SU-DHL-6 (cell line): ENCODE results near the gene GPR153.

ENCODE experiments used
- EZH2phosphoT487 ChIP-seq: fragments of 200-600 bp; sonication (generic), shearing (Covaris generic); conservative IDR thresholded peaks from 2 replicates; pipeline ENCODE4 v1.6.1; 2018; ENCODE audit warnings: mild to moderate bottlenecking, antibody characterized with exemption, low read length, moderate library complexity, mixed read lengths
- TF ChIP-seq, protein P1 (sequence below): fragments of 200-600 bp; sonication (generic); IDR thresholded peaks from one replicate; pipeline ENCODE4 v1.5.1; 2017; ENCODE audit warnings: antibody characterized with exemption, mild to moderate bottlenecking, low read length, moderate library complexity; ENCODE audit not compliant: insufficient read depth, poor library complexity, severe bottlenecking

DNA sequence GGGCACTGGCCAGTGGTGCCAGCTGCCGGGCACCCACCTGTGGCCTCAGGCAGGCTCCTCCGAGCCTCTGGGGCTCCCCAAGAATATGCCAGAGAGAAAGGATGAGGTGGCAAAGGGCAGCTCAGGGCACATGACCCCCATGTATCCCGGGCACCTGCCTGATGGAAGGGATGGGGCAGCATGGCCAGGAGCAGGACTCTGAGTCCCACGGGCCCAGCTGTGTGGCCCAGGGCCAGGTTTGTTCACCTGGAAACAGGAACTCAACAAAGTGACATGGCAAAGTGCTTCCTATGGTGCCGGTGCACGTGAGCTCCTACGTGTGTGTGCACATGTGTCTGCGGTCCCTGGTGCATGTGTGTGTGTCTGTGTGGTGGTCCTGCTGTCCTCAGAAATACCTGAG is 9.5 kb upstream of the GPR153 start:
- TF ChIP-seq, protein P1, sequence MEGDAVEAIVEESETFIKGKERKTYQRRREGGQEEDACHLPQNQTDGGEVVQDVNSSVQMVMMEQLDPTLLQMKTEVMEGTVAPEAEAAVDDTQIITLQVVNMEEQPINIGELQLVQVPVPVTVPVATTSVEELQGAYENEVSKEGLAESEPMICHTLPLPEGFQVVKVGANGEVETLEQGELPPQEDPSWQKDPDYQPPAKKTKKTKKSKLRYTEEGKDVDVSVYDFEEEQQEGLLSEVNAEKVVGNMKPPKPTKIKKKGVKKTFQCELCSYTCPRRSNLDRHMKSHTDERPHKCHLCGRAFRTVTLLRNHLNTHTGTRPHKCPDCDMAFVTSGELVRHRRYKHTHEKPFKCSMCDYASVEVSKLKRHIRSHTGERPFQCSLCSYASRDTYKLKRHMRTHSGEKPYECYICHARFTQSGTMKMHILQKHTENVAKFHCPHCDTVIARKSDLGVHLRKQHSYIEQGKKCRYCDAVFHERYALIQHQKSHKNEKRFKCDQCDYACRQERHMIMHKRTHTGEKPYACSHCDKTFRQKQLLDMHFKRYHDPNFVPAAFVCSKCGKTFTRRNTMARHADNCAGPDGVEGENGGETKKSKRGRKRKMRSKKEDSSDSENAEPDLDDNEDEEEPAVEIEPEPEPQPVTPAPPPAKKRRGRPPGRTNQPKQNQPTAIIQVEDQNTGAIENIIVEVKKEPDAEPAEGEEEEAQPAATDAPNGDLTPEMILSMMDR: no peak
- TF ChIP-seq EZH2phosphoT487: no peak
